Measurements from ENCODE around the gene METTL16.
"Not testable (repeated sequence)": the region's sequence is repeated elsewhere in the genome, so short reads cannot be mapped to it uniquely, and the experiment has no call there.

The METTL16 gene

DNA sequence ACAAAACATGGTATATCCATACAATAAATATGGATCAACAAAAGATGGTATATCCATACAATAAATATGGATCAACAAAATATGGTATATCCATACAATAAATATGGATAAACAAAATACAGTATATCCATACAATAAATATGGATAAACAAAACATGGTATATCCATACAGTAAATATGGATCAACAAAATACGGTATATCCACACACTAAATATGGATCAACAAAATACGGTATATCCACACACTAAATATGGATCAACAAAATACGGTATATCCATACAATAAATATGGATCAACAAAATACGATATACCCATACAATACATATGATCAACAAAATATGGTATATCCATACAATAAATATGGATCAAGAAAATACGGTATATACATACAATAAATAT is 8.1 kb downstream of the METTL16 start:
- DNase-seq (ENCODE audit: low spot score) = no peak

DNA sequence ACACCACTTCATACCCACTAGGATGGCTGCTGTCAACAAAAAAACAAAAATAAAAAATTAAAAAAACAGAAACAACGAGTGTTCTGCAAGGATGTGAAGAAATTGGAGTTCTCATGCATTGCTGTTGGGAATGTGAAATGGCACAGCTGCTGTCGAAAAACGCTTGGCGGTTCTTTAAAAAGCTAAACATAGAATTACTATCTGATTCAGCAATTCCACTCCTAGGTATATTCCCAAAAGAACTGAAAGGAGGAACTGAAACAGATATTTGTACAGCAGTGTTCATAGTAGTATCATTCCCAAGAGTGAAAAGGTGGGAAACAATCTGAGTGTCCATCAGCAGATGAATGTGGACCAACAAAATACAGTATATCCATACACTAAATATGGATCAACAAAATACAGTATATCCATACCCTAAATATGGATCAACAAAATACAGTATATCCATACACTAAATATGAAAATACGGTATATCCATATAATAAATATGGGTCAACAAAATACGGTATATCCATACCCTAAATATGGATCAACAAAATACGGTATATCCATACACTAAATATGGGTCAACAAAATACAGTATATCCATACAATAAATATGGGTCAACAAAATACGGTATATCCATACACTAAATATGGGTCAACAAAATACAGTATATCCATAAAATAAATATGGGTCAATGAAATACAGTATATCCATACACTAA is 8.7 kb downstream of the METTL16 start:
- no peak for DNase-seq (ENCODE audit: low spot score)

GRCh38 chr17:2500446-2500845 is 11.2 kb downstream of the METTL16 start:
- DNase-seq (ENCODE audit: low spot score) = peak; percentile 59

GRCh38 chr17:2489286-2489685 is 22.4 kb downstream of the METTL16 start:
- not testable (repeated sequence) for DNase-seq (ENCODE audit: low spot score)

GRCh38 chr17:2487306-2487705 is 24.4 kb downstream of the METTL16 start:
- DNase-seq (ENCODE audit: low spot score) = no peak

- DNase-seq (ENCODE audit: low spot score) = not testable (repeated sequence)
These were observed 25.0 kb downstream of the METTL16 start for GRCh38 chr17:2486709-2487108.

DNA sequence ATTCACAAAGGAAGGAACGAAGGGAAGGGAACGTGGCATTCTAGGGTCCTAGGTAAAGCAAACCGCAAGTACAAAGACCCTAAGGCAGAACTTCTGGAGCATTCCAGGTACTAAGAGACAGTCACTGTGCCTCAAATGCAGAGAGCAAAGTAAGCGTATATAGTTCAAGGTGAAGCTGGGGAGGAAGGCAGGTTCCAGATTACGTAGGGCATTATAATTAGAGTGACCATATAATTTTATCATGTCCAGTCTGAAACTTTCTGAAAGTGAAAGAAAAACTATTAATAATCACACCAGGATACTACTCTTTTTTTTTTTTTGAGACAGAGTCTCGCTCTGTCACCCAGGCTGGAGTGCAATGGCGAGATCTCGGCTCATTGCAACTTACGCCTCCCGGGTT is 25.7 kb downstream of the METTL16 start:
- DNase-seq (ENCODE audit: low spot score) = no peak

GRCh38 chr17:2485543-2485942 is 26.1 kb downstream of the METTL16 start:
- no peak for DNase-seq (ENCODE audit: low spot score)

GRCh38 chr17:2484876-2485275 is 26.8 kb downstream of the METTL16 start:
- no peak for DNase-seq (ENCODE audit: low spot score)

GRCh38 chr17:2483084-2483483 is 28.6 kb downstream of the METTL16 start:
- no peak for DNase-seq (ENCODE audit: low spot score)

- DNase-seq (ENCODE audit: low spot score) = no peak
These were observed 29.5 kb downstream of the METTL16 start for GRCh38 chr17:2482218-2482617.

- DNase-seq (ENCODE audit: low spot score) = no peak
These were observed 29.9 kb downstream of the METTL16 start for GRCh38 chr17:2481760-2482159.

- no peak for DNase-seq (ENCODE audit: low spot score)
These were observed 33.2 kb downstream of the METTL16 start for GRCh38 chr17:2478458-2478857.

GRCh38 chr17:2475056-2475455 is 36.6 kb downstream of the METTL16 start:
- DNase-seq (ENCODE audit: low spot score) = no peak

GRCh38 chr17:2474371-2474770 is 37.3 kb downstream of the METTL16 start:
- no peak for DNase-seq (ENCODE audit: low spot score)

DNA sequence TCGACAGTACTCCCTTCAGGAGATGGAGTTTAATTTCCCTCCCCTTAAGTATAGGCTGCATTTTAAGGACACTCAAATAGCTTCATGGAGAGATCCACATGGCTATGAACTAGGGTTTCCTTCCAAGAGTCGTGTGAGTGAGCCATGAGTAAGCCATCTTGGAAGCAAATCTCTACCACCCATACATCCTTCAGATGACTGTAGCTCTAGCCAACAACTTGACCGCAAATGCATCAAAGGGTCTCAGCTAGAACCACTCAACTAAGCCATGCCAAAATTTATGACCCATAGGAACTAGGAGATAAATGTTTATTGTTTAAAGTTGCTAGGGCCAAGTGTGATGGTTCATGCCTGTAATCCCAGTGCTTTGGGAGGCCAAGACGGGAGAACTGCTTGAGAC is 43.4 kb downstream of the METTL16 start:
- DNase-seq (ENCODE audit: low spot score) = peak; percentile 44

- peak; percentile 82 for DNase-seq (ENCODE audit: low spot score)
These were observed 44.8 kb downstream of the METTL16 start for GRCh38 chr17:2466931-2467330.

GRCh38 chr17:2462481-2462880 is 49.2 kb downstream of the METTL16 start:
- no peak for DNase-seq (ENCODE audit: low spot score)

- no peak for DNase-seq (ENCODE audit: low spot score)
These were observed 51.8 kb downstream of the METTL16 start for GRCh38 chr17:2459917-2460271.

GRCh38 chr17:2457913-2458312 is 53.8 kb downstream of the METTL16 start:
- DNase-seq (ENCODE audit: low spot score) = no peak

- no peak for DNase-seq (ENCODE audit: low spot score)
These were observed 55.2 kb downstream of the METTL16 start for GRCh38 chr17:2456475-2456874.

DNA sequence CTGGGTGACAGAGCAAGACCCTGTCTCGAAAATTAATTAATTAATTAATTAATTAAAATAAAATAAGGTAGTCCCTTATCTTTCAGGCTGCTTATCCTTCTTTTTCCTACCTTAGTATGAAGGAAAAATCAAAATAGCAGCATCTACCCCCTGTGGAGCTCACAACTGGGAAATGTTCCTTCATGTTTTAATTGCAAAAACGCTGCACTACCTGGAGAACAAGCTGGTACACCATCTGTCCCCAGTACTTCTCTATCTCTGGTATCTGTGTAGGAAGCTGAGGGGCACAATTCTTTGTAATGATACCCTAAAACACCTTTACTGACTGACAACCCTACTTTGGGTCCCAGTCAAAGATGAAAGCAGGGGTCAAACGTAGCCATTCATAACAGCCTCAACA is 55.7 kb downstream of the METTL16 start:
- DNase-seq (ENCODE audit: low spot score) = no peak

GRCh38 chr17:2453866-2454265 is 57.8 kb downstream of the METTL16 start:
- DNase-seq (ENCODE audit: low spot score) = no peak

- DNase-seq (ENCODE audit: low spot score) = no peak
These were observed 58.4 kb downstream of the METTL16 start for GRCh38 chr17:2453325-2453724.
